ENCODE results near the gene SLC7A1.

GRCh38 chr13:29551214-29551613 lies 44.3 kb downstream of the SLC7A1 start:
- no peak for TF ChIP-seq POLR2AphosphoS5 (IDR thresholded peaks at IDR 0.05)
- TF ChIP-seq CTCF (IDR thresholded peaks at IDR 0.05), result no peak

Data from breast epithelium (tissue), 3 donors.